Lower leg skin (tissue), 3 donors: ENCODE results near the gene UQCRH.

Experiments used
- POLR2A ChIP-seq, 2 donors: fragments of 450-650 bp; IDR thresholded peaks; one replicate each; pipeline ENCODE4 v1.6.1; 2016 to 2017; ENCODE audit warnings: antibody characterized with exemption in 2 of 2, mild to moderate bottlenecking in 1 of 2, moderate library complexity in 1 of 2
- TF ChIP-seq, protein P1 (sequence below), 3 donors: fragments of 450-650 bp; IDR thresholded peaks; one replicate each; pipeline ENCODE4 v1.5.1; 2016; ENCODE audit warnings: antibody characterized with exemption in 3 of 3, mild to moderate bottlenecking in 3 of 3, moderate library complexity in 2 of 3

DNA sequence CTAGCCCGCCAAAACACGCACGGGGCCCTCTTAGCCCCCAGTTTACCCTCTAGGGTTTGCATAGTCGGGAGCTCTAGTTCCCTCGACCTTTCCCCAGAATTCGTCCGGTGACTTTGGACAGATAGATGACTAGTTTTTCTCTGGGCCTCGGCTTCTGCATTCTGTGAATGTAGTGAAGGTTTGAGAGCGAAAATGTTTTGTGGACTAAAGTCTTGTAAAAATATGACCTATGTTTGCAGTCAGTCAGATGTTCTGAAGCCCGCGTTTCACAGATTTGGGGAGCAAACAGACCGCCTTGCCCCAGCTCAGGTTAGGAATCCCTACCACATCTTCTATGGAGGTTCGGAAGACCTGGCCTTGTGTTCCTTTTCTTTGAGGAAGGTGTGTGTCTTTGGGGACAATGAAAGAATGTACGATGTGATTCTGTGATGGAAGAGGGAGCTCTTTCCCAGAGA lies 401 bp downstream of the UQCRH start:
- TF ChIP-seq POLR2A (IDR thresholded peaks at IDR 0.05), result no peak
- TF ChIP-seq, protein P1, sequence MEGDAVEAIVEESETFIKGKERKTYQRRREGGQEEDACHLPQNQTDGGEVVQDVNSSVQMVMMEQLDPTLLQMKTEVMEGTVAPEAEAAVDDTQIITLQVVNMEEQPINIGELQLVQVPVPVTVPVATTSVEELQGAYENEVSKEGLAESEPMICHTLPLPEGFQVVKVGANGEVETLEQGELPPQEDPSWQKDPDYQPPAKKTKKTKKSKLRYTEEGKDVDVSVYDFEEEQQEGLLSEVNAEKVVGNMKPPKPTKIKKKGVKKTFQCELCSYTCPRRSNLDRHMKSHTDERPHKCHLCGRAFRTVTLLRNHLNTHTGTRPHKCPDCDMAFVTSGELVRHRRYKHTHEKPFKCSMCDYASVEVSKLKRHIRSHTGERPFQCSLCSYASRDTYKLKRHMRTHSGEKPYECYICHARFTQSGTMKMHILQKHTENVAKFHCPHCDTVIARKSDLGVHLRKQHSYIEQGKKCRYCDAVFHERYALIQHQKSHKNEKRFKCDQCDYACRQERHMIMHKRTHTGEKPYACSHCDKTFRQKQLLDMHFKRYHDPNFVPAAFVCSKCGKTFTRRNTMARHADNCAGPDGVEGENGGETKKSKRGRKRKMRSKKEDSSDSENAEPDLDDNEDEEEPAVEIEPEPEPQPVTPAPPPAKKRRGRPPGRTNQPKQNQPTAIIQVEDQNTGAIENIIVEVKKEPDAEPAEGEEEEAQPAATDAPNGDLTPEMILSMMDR (IDR thresholded peaks at IDR 0.05), result no peak
